ENCODE data around the gene C1QTNF4.

- TF ChIP-seq TEAD4 (IDR thresholded peaks at IDR 0.05; ENCODE audit: low read length) = no peak
- no peak for TF ChIP-seq TEAD4 (CRISPR knock-in tag; IDR thresholded peaks at IDR 0.05; ENCODE audit: borderline replicate concordance)
- peak; percentile 50 to 68 (median 51); a peak in 5 of 6 replicates for TF ChIP-seq CTCF (IDR thresholded peaks at IDR 0.05 in 2 of 3, conservative IDR thresholded peaks at IDR 0.05 in 1 of 3; ENCODE audit: insufficient read depth in 2 of 3, low read depth in 1 of 3, low read length in 3 of 3)
These were observed 43.1 kb downstream of the C1QTNF4 start for GRCh38 chr11:47551086-47551485.

Data from K562 (cell line).